ENCODE results near the gene OGG1.

Gene OGG1

GRCh38 chr3:9761919-9762318, 12.2 kb downstream of the OGG1 start:
- Histone ChIP-seq H3K9me3 (no peaks in the 10 kb centered on the region), H3K4me3 (ENCODE audit: low read depth, low read length) (no peak overlapping the region), H3K4me1 (no peaks in the 10 kb centered on the region), H3K36me3 (no peaks in the 10 kb centered on the region), H3K27me3 (no peaks in the 10 kb centered on the region)
- no peak for DNase-seq
- TF ChIP-seq CTCF (IDR thresholded peaks at IDR 0.05; ENCODE audit: low read depth, low read length) = no peak

- no peaks in the 10 kb centered on the region for H3K27me3 ChIP-seq
- TF ChIP-seq CTCF (IDR thresholded peaks at IDR 0.05; ENCODE audit: low read depth, low read length) = no peak
- no peak overlapping the region for H3K4me3 ChIP-seq (ENCODE audit: low read depth, low read length)
- no peaks in the 10 kb centered on the region for H3K4me1 ChIP-seq
- no peak for DNase-seq
- no peaks in the 10 kb centered on the region for H3K36me3 ChIP-seq
- H3K9me3 ChIP-seq = no peaks in the 10 kb centered on the region
Observed at GRCh38 chr3:9762871-9763270, 13.1 kb downstream of the OGG1 start.

GRCh38 chr3:9765865-9766264, 16.1 kb downstream of the OGG1 start:
- no peaks in the 10 kb centered on the region for H3K27me3 ChIP-seq
- no peak overlapping the region for H3K4me3 ChIP-seq (ENCODE audit: low read depth, low read length)

GRCh38 chr3:9767418-9767817, 17.7 kb downstream of the OGG1 start:
- no peaks in the 10 kb centered on the region for H3K36me3 ChIP-seq
- no peak for DNase-seq
- H3K9me3 ChIP-seq = no peaks in the 10 kb centered on the region
- H3K27me3 ChIP-seq = no peaks in the 10 kb centered on the region
- no peak overlapping the region for H3K4me3 ChIP-seq (ENCODE audit: low read depth, low read length)
- no peak for TF ChIP-seq CTCF (IDR thresholded peaks at IDR 0.05; ENCODE audit: low read depth, low read length)
- no peaks in the 10 kb centered on the region for H3K4me1 ChIP-seq

More at GRCh38 chr3:9765865-9766264, 16.1 kb downstream of the OGG1 start:
- no peaks in the 10 kb centered on the region for H3K9me3 ChIP-seq
- no peaks in the 10 kb centered on the region for H3K36me3 ChIP-seq
- TF ChIP-seq CTCF (IDR thresholded peaks at IDR 0.05; ENCODE audit: low read depth, low read length) = no peak
- no peaks in the 10 kb centered on the region for H3K4me1 ChIP-seq
- DNase-seq = peak; percentile 35

- Histone ChIP-seq H3K27me3 (no peaks in the 10 kb centered on the region), H3K4me1 (no peaks in the 10 kb centered on the region), H3K9me3 (no peaks in the 10 kb centered on the region), H3K4me3 (ENCODE audit: low read depth, low read length) (no peak overlapping the region), H3K36me3 (no peaks in the 10 kb centered on the region)
- no peak for DNase-seq
- no peak for TF ChIP-seq CTCF (IDR thresholded peaks at IDR 0.05; ENCODE audit: low read depth, low read length)
Observed at GRCh38 chr3:9768141-9768775, 18.5 kb downstream of the OGG1 start.

- DNase-seq = no peak
- no peak for TF ChIP-seq CTCF (IDR thresholded peaks at IDR 0.05; ENCODE audit: low read depth, low read length)
- Histone ChIP-seq H3K36me3 (no peaks in the 10 kb centered on the region), H3K4me1 (no peaks in the 10 kb centered on the region), H3K4me3 (ENCODE audit: low read depth, low read length) (no peak overlapping the region), H3K27me3 (no peaks in the 10 kb centered on the region), H3K9me3 (no peaks in the 10 kb centered on the region)
Observed at GRCh38 chr3:9769012-9769411, 19.3 kb downstream of the OGG1 start.

All from BE2C (cell line).